Measurements from ENCODE around the gene TP53I3.

DNA sequence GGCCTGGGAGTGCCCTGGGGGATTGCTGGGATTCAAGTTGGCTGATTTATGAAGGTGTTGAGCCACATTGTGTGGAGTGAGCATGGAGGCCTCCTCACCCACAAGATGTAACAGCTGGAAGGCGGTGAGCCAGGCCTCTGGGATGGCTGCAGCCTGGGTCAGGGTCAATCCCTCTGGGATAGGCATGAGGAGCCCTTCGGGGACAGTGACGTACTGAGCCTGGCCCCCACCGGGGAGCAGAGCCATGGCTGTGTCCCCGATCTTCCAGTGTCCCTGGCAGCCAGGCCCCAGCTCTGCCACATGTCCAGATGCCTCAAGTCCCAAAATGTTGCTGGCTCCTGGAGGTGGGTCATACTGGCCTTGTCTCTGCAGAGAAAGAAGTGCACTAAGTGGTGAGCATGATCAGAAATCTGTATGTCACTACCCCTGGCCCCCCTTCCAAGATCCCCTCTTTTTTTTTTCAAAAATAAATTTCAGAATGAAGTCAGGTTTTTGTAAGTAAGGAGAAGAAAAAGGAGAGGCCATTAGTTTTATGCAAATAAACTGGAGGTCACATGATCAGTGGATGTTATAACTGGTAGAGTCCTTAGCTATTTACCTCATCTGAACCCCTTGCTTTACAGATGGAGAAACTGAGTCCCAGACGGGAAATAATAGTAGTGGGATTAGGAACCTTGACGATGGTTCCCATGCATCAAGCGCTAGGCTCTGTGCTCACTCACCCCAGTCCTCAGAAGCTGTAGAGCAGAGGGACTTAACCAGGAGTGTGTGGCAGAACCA lies 1.7 kb downstream of the TP53I3 start:
- TF ChIP-seq, protein P1, sequence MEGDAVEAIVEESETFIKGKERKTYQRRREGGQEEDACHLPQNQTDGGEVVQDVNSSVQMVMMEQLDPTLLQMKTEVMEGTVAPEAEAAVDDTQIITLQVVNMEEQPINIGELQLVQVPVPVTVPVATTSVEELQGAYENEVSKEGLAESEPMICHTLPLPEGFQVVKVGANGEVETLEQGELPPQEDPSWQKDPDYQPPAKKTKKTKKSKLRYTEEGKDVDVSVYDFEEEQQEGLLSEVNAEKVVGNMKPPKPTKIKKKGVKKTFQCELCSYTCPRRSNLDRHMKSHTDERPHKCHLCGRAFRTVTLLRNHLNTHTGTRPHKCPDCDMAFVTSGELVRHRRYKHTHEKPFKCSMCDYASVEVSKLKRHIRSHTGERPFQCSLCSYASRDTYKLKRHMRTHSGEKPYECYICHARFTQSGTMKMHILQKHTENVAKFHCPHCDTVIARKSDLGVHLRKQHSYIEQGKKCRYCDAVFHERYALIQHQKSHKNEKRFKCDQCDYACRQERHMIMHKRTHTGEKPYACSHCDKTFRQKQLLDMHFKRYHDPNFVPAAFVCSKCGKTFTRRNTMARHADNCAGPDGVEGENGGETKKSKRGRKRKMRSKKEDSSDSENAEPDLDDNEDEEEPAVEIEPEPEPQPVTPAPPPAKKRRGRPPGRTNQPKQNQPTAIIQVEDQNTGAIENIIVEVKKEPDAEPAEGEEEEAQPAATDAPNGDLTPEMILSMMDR (IDR thresholded peaks at IDR 0.05) = no peak
- TF ChIP-seq POLR2AphosphoS5 (IDR thresholded peaks at IDR 0.05) = no peak
- no peak for TF ChIP-seq POLR2A (IDR thresholded peaks at IDR 0.05)
- no peak for TF ChIP-seq EP300 (IDR thresholded peaks at IDR 0.05; ENCODE audit: low read depth)
